Renal cortical epithelial cell (primary cell): Measurements from ENCODE around the gene CRP. TPM values are rescaled to one million over a fixed set of nuclear protein-coding genes. Genes with fewer than 3 reads are reported as not detected.
"Not testable (repeated sequence)": the region's sequence is repeated elsewhere in the genome, so short reads cannot be mapped to it uniquely, and the experiment has no call there.

Experiments used
- DNase-seq: peaks from one replicate; pipeline ENCODE4 v3.0.0-alpha.2; 2011; ENCODE audit warnings: low read depth
- total RNA-seq: library from RNA; depleted of rRNA; stranded (reverse); fragments of >200 nt; gene quantifications from 2 replicates; pipeline ENCODE4 v1.2.3, GENCODE V29; 2014

CRP gene, protein sequence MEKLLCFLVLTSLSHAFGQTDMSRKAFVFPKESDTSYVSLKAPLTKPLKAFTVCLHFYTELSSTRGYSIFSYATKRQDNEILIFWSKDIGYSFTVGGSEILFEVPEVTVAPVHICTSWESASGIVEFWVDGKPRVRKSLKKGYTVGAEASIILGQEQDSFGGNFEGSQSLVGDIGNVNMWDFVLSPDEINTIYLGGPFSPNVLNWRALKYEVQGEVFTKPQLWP
- total RNA-seq = not detected in 2 replicates

DNA sequence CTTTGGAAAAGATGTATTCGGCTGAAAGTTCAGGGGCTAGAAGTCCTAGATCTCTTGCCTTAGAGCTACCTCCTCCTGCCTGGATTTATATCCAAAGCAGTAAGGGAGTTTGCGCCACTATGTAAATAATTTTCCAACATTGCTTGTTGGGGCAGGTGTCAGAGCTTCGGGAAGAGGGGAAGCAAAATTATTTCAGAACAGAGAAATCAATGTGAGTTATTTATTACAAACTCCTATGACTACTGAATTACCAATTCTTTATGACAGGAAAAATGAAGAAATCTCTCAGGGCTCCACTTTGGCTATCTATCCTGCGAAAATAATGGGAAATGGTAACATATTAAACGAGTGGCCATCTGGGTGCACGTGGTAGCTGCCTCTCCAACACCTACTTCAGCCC is at the start of gene CRP:
Gene CRP, minus strand, starts transcription at position 61 of the 400 bp plus-strand sequence. CDS start 104 bp downstream, outside the sequence.
- DNase-seq = no peak

DNA sequence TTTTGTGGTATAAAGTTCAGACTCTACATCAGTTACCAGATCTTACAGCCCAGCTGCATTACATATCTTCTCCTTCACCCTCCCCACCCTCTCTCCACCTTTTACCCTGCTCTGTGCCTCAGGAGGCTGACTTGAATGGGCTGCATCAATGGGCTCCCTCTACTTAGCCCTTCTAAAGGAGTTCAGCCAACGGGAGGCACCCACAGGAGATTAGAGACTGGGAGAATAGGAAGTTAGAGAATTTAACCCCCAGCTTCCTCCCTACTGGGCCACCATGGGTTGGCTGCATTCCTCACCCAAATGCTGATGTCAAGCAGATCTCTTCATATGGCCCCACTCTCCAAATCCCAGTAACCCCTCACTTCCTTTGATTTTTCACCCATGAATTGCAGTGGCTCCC is 49.3 kb upstream of the CRP start:
- DNase-seq = no peak

DNA sequence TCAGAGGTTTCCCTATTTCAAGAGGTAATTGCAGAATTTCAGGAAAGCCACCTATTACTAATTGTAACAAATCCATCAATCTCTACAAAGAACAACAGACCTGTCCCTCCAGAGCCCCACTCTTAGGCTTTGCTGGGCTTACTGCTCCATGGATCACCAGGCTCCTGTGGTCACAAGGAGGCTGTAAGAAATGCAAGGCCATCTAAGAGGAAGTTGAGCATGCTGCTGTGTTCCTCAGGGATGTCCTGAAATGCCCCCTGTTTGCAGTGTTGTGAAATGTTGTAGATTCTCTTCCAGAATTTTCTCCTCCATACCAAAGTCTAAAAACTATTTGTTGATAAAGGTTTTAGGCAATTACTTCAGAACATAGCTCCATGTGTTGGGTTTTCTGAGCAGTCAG is 42.0 kb upstream of the CRP start:
- DNase-seq = peak; percentile 96

DNA sequence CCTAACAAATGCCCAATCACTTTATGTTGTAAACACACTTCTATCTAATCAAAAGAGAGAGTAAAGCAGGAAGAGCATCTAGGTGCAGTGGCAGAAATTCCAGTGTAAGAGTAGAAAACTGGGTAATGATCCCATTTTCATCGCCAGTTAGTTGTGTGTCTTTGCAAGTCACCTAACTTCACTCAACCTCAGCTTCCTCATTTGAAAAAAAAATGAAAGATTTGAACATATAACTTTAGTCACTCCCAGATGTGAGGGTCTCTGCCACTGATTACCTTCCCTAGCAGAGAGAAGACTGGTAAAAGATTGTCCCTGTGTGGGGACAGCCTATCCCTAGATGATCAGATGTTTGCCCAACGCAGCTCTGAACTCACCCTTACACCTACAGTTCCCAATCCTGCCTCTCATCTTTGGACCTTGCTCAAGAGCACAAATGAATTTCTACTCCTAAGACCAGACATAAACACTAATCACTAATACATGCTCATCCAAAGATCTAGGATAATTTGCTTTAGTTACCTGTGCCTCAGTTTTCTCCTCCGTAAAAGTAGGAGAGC is 41.1 kb upstream of the CRP start:
- no peak for DNase-seq

DNA sequence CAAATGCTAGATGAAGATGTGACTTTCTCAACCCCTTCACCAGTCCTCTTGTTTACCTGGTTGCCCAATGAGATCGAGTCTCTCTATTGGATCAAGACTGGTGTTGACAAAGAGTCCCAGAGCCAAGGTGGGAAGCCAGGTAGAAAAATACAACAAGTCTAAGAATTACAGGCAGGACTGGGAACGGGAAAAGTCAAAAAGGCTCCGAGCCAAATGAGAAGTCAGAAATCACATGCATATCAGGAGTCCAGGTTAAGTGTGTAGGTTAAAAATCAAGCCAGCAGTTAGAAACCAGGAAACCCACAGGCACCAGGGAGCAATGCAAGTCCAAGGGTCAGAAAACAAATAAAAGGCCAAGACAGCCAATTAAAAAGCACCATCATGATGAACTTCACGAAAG is 39.0 kb upstream of the CRP start:
- peak; percentile 89 for DNase-seq

DNA sequence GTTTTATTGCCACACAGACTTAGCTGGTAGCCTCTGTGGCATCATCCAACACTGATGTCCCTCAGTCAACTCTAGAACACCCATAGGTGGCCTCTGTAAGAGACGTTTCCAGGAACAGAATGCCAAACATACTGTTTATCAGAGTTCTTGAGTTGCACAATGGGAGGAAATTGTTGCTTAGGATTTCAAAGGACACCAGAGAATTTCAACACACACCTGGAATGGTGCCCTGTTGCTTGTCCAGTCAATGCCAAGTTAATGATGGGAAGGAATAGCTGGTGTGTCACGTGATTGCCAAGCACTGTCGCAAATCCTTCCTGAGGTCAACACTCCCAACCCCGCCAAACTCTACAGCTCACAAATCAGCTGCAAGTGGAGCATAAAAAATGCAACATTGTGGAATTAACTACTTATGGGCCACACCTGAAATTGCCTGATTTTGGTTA is 37.8 kb upstream of the CRP start:
- DNase-seq = peak; percentile 99

DNA sequence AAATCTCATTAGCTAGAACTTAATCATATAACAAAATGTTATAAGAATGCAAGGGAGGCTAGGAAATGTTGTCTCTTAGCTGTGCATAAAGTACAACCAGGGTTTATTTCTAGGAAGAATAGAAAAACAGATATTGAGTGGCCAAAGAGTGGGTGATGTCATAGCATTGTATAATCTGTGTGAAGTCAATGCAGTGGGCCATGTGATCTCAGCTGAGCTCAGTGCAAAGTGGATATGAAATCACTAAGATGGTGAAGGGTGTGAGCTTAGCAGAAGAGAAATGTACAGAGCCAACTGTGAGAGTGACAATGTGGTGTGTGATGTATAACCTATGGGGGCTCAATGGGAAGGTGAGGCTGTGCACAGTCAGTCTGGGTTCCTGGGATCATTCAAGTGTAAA is 36.6 kb upstream of the CRP start:
- DNase-seq = no peak

DNA sequence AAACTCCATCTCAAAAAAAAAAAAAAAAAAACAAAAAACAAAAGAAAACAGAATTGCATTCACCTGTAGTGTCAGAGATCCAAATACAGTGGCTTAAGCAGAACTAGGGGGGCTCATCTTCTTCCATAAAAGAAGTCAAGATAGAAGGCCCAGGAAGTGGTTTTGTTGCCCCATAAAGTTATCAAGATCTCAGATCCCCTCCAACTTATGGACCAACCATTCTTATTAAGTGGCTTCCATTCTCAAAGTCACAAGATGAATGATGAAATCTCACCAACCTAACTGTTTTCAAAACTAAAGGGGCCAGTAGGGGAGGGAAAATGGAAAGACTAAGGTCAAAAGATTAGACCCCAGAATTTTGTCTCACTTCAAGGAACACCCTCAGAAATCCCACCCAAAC is 36.2 kb upstream of the CRP start:
- no peak for DNase-seq

DNA sequence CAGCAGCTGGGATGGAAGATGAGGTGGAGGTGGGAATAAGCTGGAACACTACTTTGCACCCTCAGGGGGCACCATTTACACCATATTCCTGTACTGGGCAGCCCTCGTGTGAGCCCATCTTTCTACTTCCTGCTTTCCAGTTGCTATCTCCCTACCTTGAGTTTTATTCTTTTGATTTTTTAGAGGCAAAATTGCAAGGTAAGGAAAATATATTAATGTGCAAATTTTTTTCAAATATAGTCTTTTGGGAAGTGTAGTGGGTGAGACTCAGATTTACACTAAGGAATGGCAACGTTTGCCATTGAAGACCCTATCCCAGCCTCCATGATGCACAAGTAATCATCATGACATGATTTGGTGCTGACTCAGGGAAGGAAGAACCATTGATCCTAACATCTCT is 35.2 kb upstream of the CRP start:
- no peak for DNase-seq

DNA sequence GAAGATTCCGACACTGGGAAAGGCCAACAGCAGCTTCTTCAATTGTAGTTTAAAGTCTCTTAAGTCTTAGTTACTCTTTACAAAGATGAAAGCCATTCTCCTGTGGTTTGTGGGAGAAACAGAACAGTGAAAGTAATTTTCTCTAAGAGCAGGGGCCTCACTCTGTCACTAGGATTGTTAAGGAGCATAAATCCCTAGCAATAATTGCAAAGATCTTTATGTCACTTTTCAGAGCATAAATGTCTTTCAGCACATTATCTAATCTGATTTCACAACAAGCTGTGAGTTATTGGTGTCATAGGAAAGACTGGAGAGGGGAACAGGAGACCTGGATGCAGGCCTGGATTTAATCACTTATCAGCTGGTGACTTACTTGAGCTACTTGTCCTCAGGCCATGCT is 34.0 kb upstream of the CRP start:
- no peak for DNase-seq

DNA sequence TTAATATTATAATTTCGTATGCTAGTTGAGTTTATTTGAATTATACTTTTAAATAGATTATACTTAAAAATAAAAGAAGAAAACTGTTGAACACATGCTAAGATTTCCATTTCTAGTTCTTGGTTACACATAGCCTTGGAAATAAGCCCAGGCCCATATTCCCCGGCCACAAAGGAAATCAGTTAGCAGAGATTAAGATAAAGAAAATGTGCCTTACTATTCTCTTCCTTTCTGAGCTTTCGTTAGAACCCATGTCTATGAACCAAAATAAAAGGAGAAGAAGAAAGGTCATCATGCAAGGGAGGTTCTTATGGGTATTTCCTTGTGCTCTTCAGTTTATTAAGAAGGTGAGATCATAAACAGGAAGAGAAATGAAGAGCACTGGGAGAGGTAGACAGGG is 32.3 kb upstream of the CRP start:
- no peak for DNase-seq

DNA sequence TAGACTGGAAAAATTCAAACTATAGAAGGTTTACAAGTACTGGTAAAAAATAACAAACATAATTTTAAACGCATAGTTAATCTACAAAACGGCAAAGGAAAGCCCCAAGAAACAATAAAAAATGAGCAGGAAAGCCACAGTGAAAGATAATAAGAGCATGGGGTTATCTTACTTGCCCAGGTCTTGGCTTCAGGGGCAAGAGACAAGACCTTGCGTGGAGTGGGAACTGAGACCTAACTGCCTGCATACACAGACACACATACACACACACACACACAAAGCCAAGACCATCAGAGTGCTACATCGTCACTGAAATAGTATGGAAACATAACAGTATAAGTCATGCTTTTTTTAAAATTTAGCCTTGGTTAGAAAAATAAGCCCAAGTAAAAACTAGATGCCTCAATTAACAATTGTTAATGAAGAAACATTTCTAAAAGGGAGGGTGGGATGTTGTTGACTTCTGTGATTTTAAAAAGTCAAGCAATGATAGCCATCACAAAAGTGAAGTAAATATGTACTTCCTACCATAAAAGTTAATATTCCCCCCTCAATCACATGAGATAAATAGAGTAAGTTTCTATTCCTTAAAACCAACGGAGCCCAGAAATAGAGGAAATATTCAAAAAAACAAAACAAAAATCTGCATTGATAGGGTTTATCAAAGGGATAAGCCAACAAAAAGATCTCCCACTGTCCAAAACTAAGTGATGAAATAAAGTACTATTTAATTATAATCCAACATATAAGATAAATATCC is 29.4 kb upstream of the CRP start:
- DNase-seq = no peak

DNA sequence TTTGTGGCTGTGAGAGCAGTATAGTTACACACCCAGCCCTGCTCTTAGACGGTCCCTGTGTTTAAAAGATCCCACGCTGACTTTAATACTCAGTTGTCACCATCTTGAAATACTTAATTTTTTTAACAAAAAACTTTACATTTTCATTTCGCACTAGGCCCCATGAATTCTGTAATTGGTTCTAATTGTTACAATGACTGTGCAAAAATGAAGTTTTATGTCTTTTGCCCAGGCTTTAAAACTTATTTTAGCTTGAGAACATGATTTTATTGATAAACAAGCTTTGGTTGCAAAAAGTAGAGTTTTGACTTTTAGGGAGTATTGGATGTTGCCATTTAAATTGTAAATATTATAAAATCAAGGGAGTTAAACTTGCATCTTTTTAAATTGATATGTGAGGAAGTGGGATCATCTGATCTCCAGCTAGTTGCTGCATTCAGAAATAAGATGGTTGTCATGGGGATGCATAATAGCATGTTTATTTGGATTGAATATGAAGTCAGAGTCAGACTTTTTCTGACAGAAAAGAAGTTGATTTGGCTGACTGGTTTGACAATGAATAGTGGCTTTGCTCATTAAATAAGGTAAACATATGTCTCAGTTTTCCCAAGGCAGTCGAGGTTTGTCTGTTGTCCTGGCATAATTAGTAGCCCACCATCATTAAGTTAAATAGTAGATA is 23.0 kb upstream of the CRP start:
- DNase-seq = peak; percentile 47

DNA sequence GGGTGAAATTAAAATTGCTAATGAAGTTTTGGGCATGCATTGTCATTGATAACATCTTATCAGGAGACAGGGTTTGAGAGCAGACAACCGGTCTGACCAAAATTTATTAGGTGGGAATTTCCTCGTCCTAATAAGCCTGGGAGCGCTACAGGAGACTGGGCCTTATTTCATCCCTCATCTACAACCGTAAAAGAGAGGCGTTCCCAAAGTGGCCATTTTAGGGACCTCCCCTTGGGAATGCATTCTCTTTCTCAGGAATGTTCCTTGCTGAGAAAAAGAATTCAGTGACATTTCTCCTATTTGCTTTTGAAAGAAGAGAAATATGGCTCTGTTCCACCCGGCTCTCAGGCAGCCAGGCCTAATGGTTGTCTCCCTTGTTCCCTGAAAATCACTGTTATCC is 8.8 kb upstream of the CRP start:
- DNase-seq = not testable (repeated sequence)

DNA sequence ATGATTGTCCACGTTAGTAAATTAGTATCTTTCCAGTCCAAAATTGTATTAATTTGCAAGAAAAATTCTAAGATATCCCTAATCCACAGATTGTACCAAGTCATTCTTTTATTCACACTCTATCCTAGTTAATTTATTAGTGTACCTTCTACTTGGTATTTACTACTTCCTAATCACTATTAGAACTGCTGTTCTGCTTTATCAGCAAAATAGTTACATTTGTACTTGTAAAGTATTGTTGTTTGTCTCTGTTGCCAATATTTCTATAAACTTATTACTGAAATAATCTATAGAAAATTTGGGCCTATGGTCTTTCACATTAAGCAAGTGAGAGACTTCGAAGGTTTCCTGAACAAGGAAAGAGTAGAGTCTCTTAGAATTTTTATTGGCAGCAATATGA is 5.6 kb upstream of the CRP start:
- DNase-seq = no peak

DNA sequence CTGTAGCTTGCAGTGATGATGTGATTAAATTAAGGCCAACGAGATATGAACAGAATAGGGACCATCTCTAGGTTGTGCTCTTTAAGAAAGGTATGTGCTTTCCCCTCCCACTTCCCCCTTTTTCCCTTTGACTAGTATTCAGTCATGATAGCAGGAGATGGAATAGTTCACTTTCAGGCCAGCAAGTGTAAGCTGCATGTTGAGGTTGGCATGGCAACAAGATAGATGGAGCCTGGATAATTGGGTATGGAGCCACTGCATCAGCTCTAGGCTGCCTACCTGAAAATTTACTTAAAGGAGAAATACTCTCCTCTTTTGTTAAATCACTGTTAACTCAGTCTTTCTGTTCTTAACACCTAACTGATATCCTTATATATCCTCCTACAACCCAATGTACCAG is 1.5 kb upstream of the CRP start:
- no peak for DNase-seq

DNA sequence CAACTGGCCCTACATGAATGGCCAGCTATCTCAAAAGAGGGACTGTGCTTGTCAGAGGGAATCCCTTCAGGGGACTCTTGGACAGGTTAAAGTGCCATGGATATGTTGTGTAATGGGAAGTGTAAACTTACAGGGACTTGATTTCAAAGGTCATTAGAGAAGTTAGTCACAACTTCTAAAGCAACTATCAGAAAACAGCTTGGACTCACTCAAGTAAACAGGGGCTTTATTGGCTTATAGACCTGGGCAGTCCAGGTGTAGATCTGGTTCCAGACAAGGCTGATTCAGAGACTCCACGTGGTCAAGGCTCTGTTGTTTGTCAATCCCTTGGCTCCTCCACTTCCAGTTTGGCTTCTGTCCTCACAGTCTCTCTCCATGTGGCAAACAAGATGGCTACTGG is 2.3 kb downstream of the CRP start:
- peak; percentile 15 for DNase-seq

DNA sequence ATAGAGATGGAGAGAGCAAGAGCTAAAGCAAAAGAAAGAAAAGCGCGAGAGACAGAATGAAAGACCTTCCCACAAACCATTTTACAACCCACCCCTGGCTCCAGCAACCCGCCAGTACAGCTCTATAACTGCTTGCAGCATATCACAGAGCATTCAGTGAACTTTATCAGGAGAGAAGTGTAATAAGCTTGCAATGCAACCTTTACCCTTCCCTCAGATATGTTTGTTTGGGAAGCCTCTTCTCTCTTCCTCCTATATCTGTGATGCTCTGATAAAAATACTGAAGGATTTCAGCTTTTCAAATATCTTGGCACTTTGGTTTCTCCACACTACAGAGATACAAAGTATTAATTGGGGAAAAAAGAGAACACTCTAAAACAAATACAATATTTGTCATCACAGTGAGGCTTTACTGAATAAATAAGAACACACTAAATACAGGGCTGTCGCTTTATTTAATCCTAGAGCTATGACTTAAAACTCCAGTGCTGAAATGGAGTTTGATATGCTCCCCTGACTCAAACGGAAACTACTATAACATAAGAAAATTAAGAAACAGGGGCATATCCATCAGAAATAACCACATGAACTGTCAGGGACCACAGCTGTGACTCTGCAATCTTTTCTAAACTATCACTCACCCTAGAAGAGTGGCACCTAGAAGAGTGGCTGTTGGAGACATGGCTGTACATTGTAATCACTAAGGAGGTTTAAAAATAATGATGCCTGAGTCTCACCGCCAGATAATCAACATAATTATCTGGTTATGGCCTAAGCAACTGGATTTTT is 6.7 kb downstream of the CRP start:
- no peak for DNase-seq

DNA sequence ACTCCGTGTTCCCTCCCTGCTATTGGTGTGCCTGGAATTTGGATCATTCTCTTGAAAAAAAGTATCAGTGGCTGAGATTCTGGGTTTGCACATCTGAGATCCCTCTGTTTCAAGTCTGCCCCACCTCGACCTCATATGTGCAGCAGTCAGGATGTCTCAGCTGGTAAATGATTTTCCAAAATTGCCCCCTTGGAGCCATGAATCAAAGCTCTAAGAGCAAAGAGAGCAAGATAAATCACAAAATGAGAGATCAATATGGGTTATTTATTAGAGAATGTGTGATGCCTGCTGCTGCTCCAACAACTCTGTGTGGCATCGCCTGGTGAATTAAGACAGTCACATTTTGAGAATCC is 8.5 kb downstream of the CRP start:
- peak; percentile 62 for DNase-seq

DNA sequence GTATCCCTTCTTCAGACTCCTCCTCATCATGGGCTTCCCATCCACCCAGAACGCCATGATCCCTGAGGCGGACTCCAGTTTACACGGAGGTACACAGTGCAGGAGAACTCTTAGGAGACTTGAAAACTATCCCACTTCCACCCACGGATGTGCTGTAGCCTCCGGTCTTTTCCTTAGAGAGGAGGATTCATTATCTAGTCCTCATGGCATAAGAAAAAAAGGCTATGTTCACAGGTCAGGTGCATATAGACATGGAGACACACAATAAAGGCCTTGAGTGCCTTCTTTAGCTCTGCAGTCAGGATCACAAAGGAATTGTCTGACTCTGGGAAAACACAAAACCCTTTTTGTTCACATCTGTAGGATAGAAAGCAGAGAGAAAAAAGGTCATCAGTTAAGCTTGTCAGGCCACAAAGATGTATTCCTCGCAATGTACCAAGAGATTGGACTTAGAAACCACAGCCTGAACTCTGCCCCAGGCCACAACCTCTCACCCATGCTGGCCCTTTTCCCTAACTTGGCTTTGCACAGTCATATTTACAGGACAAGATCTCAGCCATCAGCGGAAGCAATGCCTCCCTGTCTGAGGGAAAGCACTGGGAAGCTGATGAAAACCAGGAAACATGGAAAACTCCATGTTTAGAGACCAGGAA is 9.0 kb downstream of the CRP start:
- DNase-seq = peak; percentile 7

DNA sequence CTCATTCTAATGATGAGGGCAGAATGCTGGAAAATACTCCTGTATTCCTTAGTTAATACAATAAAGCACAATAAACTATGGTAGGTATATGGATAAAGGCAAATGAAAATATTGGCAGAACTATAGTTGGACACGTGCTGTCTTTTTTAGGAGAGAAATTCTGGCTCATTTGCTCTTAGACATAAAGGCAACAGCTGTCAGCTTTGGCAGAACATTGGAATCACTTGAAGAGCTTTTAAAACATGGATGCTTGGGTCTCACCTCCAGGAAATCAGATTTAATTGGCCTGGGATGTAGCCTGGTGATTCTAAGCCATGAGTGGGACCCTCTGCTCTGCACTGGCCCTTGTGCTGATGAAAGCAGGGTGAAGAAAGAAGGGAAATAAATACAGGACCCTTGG is 9.9 kb downstream of the CRP start:
- no peak for DNase-seq

DNA sequence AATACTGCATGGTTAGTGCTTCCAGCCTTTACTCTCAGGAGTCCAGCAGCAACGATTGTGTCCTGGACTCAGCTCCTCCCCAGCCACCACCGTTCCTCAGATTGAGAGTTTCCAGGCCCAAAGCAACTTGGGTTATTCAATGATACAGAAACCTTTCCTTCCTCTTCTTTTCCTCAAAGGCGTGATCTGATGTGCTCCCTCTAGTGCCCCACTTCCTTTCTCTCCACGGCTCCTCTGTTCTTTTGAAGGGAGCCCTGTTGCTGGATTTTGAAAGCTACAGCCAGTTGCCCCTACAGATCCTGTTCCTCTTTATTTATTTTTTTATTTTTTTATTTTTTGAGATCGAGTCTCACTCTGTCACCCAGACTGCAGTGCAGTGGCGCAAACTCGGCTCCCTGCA is 14.1 kb downstream of the CRP start:
- DNase-seq = no peak
